ENCODE data around the gene TBCEL. TPM values are rescaled to one million over a fixed set of nuclear protein-coding genes. Genes with fewer than 3 reads are reported as not detected.

The TBCEL gene
- total RNA-seq, 3 donors from 2014 or later, result 6.6 to 7.2 (median 6.7) TPM

DNA sequence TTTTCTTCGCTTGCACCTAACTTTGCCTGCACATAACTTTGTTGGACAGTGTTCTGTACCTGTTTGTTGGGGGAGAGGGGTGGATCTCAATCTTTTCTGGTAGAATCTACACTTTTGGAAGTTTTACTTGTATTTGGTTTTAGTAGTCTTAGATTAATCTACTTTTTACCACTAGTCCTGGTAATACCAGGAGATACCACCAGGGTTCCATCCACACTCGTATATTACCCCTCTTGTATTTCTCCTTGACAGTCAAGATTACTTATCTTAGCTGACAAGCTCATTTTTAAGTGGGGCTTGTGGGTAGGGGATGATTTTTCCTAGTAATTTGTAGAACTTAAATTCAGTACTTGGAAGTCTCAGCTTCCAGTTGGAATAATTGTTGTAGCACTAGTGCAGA, 39.8 kb downstream of the TBCEL start:
- Mint-ChIP-seq H3K9me3 (no peaks in the 10 kb centered on the region), H3K4me3 (no peak overlapping the region), H3K36me3 (ENCODE audit: insufficient read depth) (peaks cover 35% of the 10 kb centered on the region), H3K27me3 (ENCODE audit: low read depth) (no peaks in the 10 kb centered on the region), H3K4me1 (ENCODE audit: low read depth) (no peaks in the 10 kb centered on the region)
- ATAC-seq, result no peak
- no peak for DNase-seq

DNA sequence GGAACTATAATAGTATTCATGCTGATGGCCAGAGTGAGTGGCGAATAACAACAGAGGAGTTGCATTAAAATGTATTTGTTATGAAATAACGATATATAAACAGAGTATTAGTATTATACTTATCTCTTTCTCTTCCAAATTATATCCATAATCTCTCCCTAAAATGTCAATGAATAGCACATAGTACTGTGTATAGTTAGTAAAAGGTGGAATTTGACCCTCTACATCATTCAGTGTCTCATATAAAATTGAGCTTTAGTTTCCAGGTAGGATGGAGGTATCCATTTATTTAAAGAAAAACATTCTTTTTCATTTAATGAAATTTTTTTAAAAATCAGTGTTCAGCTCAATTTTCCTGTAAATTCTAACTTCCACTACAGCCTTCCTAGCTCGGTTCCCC, 42.7 kb downstream of the TBCEL start:
- no peaks in the 10 kb centered on the region for H3K27me3 Mint-ChIP-seq (ENCODE audit: low read depth)
- ATAC-seq (no peak), DNase-seq (no peak)
- no peaks in the 10 kb centered on the region for H3K4me1 Mint-ChIP-seq (ENCODE audit: low read depth)
- no peak overlapping the region for H3K4me3 Mint-ChIP-seq
- H3K9me3 Mint-ChIP-seq, result peaks cover 4% of the 10 kb centered on the region
- H3K36me3 Mint-ChIP-seq (ENCODE audit: insufficient read depth), result peaks cover 43% of the 10 kb centered on the region

DNA sequence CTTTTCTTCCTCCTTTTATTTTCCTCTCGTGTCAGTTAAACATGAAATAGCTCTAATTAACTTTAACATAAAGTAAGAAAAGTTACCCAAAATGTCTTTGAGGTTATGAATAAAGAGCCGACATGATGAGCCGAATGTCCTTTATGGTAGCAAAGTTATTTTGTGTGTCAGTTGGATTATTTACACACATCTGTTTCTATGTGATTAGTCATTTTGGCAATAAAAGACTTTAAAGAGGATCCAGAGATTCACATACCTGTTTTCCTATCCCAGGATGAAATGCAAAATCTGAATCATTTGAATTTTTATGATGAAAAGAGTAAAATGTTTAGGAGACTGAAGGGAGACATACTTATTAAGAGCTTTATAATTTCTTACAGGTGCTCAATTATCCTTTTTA, 43.1 kb downstream of the TBCEL start:
- Mint-ChIP-seq H3K27me3 (ENCODE audit: low read depth) (no peaks in the 10 kb centered on the region), H3K4me1 (ENCODE audit: low read depth) (no peaks in the 10 kb centered on the region), H3K9me3 (peaks cover 4% of the 10 kb centered on the region), H3K36me3 (ENCODE audit: insufficient read depth) (peaks cover 44% of the 10 kb centered on the region), H3K4me3 (no peak overlapping the region)
- DNase-seq (no peak), ATAC-seq (no peak)

DNA sequence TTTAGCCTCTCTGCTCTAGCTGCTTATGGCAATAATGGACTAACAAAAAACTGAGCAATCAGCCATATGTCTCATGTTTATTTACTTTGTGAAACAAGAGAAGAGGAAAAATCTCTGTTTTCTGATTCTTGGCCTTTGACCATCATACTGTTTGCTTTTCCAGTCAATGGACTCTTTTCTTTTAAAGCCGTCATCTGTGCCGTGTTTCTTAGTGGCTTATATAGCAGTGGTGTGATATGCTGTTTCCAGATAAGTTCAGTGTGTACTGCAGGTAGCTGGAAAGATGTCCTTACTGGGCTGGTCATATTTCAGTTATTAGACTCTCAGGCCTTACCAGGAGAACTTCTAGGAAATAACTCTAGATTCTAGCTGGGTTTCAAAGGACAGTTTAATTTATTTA, 43.6 kb downstream of the TBCEL start:
- Mint-ChIP-seq H3K9me3 (peaks cover 4% of the 10 kb centered on the region), H3K27me3 (ENCODE audit: low read depth) (no peaks in the 10 kb centered on the region), H3K4me3 (no peak overlapping the region), H3K36me3 (ENCODE audit: insufficient read depth) (peaks cover 43% of the 10 kb centered on the region), H3K4me1 (ENCODE audit: low read depth) (no peaks in the 10 kb centered on the region)
- DNase-seq (no peak), ATAC-seq (no peak)

DNA sequence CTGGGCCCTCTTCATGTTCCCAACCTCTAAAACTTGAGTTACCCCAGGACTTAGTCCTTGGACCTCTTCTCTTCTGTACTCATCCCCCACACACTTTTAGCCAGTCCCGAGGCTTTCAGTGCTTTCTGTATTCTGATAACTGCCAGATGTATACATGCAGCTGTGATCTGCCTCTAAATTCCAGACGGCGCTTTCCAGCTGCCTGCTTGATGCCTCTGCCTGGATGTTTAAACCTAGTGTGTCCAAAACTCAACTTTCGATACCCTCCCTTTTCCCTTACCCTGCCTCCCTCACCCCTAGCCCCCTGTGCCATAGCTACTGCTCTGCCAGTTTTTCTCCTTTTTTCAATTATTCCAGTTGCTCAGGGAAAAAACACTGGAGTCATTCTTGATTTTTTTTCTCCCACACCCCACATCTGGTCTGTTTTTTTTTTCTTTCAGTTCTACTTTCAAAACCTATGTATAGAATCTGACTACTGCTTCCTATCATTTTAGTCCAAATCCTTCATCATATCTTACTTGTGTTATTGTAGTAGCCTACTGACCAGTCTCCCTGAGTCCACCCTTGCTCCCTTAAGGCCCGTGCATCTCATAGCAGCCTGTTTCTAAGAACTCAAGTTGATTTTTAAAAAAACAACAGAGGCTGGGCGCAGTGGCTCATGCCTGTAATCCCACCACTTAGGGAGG, 44.2 kb downstream of the TBCEL start:
- peaks cover 42% of the 10 kb centered on the region for H3K36me3 Mint-ChIP-seq (ENCODE audit: insufficient read depth)
- DNase-seq (no peak), ATAC-seq (no peak)
- H3K9me3 Mint-ChIP-seq, result peaks cover 4% of the 10 kb centered on the region
- no peak overlapping the region for H3K4me3 Mint-ChIP-seq
- no peaks in the 10 kb centered on the region for H3K4me1 Mint-ChIP-seq (ENCODE audit: low read depth)
- no peaks in the 10 kb centered on the region for H3K27me3 Mint-ChIP-seq (ENCODE audit: low read depth)

DNA sequence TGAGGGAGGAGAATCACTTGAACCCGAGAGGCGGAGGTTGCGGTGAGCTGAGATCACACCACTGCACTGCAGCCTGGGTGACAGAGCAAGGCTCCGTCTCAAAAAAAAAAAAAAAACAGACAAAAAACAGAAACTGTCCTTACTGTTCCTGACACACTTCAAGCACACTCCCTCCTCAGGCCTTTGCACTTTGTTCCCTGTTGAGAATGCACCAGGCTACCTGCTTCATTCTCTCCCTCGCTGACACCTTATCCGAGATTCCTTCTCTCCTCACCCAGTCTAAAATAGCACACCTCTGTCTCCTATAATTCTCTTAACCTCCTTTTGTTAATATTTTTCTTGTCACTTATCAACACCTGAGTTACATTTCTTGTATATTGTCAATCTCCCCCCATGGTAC, 44.9 kb downstream of the TBCEL start:
- Mint-ChIP-seq H3K4me1 (ENCODE audit: low read depth) (no peaks in the 10 kb centered on the region), H3K36me3 (ENCODE audit: insufficient read depth) (peaks cover 37% of the 10 kb centered on the region), H3K4me3 (no peak overlapping the region), H3K27me3 (ENCODE audit: low read depth) (no peaks in the 10 kb centered on the region), H3K9me3 (peaks cover 4% of the 10 kb centered on the region)
- ATAC-seq (no peak), DNase-seq (no peak)

DNA sequence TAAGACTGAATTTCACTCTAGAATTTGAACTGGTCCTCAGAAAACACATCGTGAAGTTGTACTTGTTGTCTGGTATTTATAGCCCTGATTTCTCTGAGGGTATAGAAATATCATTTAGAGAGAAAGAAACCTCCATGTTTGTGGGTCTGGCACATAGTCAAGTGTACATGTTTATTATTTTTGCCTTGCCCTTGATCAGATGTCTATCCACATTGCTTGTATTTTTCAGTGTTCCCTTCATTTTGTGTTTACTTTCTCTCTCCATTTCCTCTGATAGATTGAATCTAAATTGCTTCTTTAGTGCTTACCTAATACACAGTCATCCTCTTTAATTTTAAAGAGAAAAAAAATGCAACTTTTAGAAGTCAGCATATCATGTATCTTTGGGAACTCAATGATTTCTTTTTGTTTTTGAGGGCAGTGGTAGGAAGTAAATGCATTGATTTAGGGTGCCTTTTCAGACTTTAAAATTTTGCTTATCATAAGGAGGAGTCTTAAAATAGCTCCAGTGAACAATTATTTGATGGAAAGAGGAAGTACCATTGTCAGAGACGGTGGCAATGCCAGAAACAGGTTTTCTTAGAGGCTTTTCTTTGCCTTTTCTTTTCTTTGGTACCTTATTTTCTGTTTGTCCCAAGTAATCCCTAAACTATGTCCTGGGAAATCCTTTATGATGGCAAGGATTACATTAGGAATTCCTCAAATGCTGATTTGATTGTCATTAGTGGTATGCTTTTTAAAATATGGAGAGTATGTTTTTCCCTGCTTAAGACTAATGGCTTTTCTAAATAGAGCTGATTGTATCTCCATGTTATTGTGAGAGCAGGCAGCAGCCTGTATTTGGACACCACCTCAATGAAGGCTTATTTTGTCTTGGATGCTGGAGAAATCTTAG, 47.3 kb downstream of the TBCEL start:
- ATAC-seq (no peak), DNase-seq (no peak)
- Mint-ChIP-seq H3K27me3 (ENCODE audit: low read depth) (no peaks in the 10 kb centered on the region), H3K9me3 (peaks cover 4% of the 10 kb centered on the region), H3K36me3 (ENCODE audit: insufficient read depth) (peaks cover 41% of the 10 kb centered on the region), H3K4me3 (no peak overlapping the region), H3K4me1 (ENCODE audit: low read depth) (no peaks in the 10 kb centered on the region)

DNA sequence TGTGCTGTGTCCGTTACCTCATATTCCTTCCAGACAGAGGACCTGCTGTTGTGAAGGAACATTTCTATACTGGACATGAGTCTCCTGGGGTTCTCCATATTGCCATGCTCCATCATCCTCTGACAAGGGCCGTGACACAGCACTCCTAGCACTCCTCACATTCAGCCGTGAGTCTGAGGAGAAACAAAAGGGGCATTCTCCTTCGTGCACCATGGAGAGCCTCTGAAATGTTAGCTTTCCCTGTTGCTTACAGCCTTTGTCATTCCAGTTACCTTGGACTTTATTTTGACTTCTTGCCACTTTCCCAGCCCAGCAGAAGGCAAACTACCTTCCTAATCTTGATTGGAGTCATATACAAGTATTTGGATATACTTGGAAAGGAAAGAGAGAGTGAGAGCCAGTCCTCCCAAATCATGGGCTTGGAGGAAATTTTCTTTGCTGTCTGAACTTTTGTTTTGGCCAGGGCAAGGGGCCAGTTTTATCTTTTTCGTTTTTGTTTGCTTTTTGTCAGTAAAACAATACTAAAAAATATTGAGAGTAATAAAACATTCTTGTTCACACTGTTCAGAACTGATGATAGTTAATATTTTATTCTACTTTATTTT, 48.0 kb downstream of the TBCEL start:
- Mint-ChIP-seq H3K36me3 (ENCODE audit: insufficient read depth) (peaks cover 41% of the 10 kb centered on the region), H3K4me1 (ENCODE audit: low read depth) (no peaks in the 10 kb centered on the region), H3K27me3 (ENCODE audit: low read depth) (no peaks in the 10 kb centered on the region), H3K9me3 (peaks cover 4% of the 10 kb centered on the region), H3K4me3 (no peak overlapping the region)
- DNase-seq (no peak), ATAC-seq (no peak)

DNA sequence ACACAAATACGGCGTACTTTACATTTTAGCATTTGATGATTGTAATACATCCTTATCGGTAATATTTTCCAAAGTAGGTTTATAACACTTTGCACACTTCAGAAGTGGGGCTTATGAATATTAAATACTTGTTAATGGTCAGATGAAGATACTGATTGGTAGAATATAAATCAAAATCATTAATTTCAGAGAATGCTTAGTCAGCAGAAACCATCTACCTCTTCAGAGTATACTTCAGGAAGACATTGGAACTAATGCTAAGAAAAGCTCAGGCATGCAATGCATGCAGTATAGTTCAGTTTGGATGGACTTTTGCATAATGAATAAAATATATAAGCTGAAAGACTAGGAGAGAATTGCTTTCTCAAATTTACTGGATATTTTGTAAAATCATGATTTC, 57.4 kb downstream of the TBCEL start:
- Mint-ChIP-seq H3K4me1 (ENCODE audit: low read depth) (peaks cover 14% of the 10 kb centered on the region), H3K27me3 (ENCODE audit: low read depth) (no peaks in the 10 kb centered on the region), H3K9me3 (no peaks in the 10 kb centered on the region), H3K36me3 (ENCODE audit: insufficient read depth) (peaks cover 18% of the 10 kb centered on the region), H3K4me3 (no peak overlapping the region)
- ATAC-seq (no peak), DNase-seq (no peak)

DNA sequence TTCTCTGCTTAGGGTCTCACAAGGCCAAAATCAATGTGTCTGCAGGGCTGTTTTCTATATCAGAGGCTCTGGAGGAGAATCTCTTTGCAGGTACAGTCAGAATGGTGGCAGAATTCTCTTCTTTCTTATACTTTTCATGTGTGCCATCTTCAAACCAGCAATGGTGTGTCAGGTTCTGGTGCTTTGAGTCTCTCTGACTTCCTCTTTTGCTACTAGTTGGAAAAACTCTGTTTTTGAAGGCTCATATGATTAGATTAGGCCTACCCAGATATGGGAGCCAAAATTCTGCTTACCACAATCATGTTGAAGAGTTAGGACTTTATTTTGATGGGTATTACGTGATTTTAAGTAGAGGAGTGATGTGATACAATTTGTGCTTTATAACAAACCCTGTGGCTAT, 58.3 kb downstream of the TBCEL start:
- Mint-ChIP-seq H3K27me3 (ENCODE audit: low read depth) (no peaks in the 10 kb centered on the region), H3K4me3 (no peak overlapping the region), H3K4me1 (ENCODE audit: low read depth) (peaks cover 14% of the 10 kb centered on the region), H3K9me3 (no peaks in the 10 kb centered on the region), H3K36me3 (ENCODE audit: insufficient read depth) (peaks cover 25% of the 10 kb centered on the region)
- ATAC-seq (no peak), DNase-seq (no peak)

DNA sequence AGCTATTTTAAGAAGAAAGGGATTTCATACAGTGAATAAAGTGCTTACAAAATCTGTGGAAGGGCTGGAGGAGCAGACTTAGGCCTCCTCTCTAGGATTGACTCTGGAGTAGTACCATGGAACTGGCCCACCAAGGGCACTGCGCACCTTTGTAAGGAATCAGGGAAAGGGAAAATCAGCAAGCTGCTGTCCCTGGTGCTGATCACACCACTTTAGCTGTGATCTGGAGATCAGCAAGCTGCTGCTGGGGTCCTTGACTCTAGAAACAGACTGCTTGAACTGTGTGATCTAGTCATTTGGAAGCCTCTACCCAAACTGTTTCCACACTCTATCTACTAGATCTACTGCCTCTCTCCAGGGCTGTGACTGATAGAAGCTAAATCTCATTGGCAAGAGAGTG, 58.8 kb downstream of the TBCEL start:
- peaks cover 14% of the 10 kb centered on the region for H3K4me1 Mint-ChIP-seq (ENCODE audit: low read depth)
- DNase-seq (no peak), ATAC-seq (no peak)
- peaks cover 29% of the 10 kb centered on the region for H3K36me3 Mint-ChIP-seq (ENCODE audit: insufficient read depth)
- no peaks in the 10 kb centered on the region for H3K27me3 Mint-ChIP-seq (ENCODE audit: low read depth)
- H3K4me3 Mint-ChIP-seq, result no peak overlapping the region
- H3K9me3 Mint-ChIP-seq, result no peaks in the 10 kb centered on the region

DNA sequence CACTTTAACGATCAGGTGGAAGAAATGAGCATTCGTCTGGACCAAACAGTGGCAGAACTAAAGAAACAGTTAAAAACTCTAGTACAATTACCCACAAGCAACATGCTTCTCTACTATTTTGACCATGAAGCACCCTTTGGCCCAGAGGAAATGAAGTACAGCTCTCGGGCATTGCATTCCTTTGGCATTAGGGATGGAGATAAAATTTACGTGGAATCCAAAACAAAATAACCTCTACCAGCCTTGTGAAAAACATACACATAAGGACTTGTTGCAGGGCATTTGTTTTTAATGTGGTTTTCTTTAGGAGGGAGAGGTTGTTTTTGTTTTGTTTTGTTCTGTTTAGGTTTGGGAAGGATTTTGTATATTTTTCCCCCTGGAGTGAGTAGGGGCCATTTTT, 63.0 kb downstream of the TBCEL start:
- H3K9me3 Mint-ChIP-seq, result no peaks in the 10 kb centered on the region
- no peak overlapping the region for H3K4me3 Mint-ChIP-seq
- no peaks in the 10 kb centered on the region for H3K27me3 Mint-ChIP-seq (ENCODE audit: low read depth)
- H3K36me3 Mint-ChIP-seq (ENCODE audit: insufficient read depth), result peaks cover 32% of the 10 kb centered on the region
- DNase-seq (no peak), ATAC-seq (no peak)
- no peaks in the 10 kb centered on the region for H3K4me1 Mint-ChIP-seq (ENCODE audit: low read depth)

DNA sequence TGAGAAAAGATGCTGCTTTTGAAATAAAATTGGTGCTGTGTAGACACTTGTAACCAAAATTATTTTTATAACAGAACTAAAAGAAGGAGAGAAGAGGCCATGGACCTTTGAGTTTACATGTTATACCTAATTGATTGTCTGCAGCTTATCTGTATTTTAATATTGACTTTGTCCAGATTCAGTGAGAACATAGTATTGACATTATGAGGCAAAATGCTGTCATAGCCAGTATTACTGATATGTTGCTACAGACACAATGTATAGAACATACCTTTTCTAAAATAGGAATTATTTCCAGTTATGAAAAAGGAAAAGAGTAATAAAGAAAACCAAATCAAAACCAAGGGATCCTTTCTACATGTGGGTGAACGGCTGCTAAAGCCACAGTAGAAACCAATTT, 65.7 kb downstream of the TBCEL start:
- Mint-ChIP-seq H3K36me3 (ENCODE audit: insufficient read depth) (peaks cover 23% of the 10 kb centered on the region), H3K4me1 (ENCODE audit: low read depth) (no peaks in the 10 kb centered on the region), H3K9me3 (no peaks in the 10 kb centered on the region), H3K4me3 (no peak overlapping the region), H3K27me3 (ENCODE audit: low read depth) (no peaks in the 10 kb centered on the region)
- no peak for DNase-seq
- ATAC-seq, result no peak

DNA sequence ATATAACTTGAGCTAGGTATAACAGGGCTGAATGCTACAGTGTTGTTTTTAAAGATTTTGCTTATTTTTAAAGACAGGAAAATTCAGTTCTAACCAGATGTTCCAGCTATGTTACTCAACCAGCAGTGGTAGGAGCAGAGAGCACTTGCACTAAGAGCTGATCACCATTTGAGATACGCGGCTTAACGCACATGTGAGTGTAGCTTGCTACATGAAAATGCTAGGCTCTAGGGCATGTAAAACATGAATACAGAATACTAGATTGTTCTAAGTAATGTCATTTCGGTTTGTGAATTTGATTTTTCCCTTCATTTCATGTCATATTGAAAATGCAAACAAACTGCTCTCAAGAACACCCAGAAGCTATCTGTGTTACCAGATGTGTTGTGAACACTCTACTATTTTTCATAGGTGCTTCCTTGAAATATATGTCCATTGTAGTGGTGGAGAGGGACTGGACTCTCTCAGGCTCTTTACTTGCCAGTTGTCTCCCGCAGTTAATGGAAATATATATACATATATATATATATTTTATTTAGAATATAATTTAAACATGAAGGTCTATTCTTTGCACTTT, 66.3 kb downstream of the TBCEL start:
- H3K27me3 Mint-ChIP-seq (ENCODE audit: low read depth), result no peaks in the 10 kb centered on the region
- ATAC-seq, result no peak
- no peak overlapping the region for H3K4me3 Mint-ChIP-seq
- no peaks in the 10 kb centered on the region for H3K4me1 Mint-ChIP-seq (ENCODE audit: low read depth)
- H3K9me3 Mint-ChIP-seq, result no peaks in the 10 kb centered on the region
- H3K36me3 Mint-ChIP-seq (ENCODE audit: insufficient read depth), result peaks cover 21% of the 10 kb centered on the region
- no peak for DNase-seq

Measured in activated T-cell treated with anti-CD3 and anti-CD28 coated beads, Interleukin-2, amount 50 U/mL, for 4 hours (primary cell).